ENCODE data around the gene ZNF385C.

The ZNF385C gene

GRCh38 chr17:42056635-42057034, 41.6 kb downstream of the ZNF385C start:
- intact Hi-C loops (cut with DNase I; ENCODE audit: low total_unique reads): no loop called here
- no peak for DNase-seq
- no peak for TF ChIP-seq CTCF (IDR thresholded peaks at IDR 0.05)

GRCh38 chr17:42055496-42055895, 42.8 kb downstream of the ZNF385C start:
- Histone ChIP-seq H3K27me3 (peaks cover 0 to 71% of the 10 kb centered on the region in 2 donors), H3K4me3 (no peak overlapping the region), H3K36me3 (no peaks in the 10 kb centered on the region), H3K4me1 (peaks cover 0 to 5% (median 2%) of the 10 kb centered on the region in 4 donors), H3K27ac (no peak overlapping the region), H3K9me3 (no peaks in the 10 kb centered on the region)
- intact Hi-C loops (cut with DNase I; ENCODE audit: low total_unique reads): no loop called here
- no peak for TF ChIP-seq CTCF (IDR thresholded peaks at IDR 0.05)
- DNase-seq: no peak

More at GRCh38 chr17:42056635-42057034, 41.6 kb downstream of the ZNF385C start:
- Histone ChIP-seq H3K27ac (no peak overlapping the region), H3K4me1 (no peaks in the 10 kb centered on the region), H3K9me3 (no peaks in the 10 kb centered on the region), H3K4me3 (no peak overlapping the region), H3K36me3 (no peaks in the 10 kb centered on the region), H3K27me3 (peaks cover 0 to 67% of the 10 kb centered on the region in 2 donors)

GRCh38 chr17:42055027-42055426, 43.2 kb downstream of the ZNF385C start:
- no peak for TF ChIP-seq CTCF (IDR thresholded peaks at IDR 0.05)
- Histone ChIP-seq H3K27me3 (peaks cover 0 to 69% of the 10 kb centered on the region in 2 donors), H3K9me3 (no peaks in the 10 kb centered on the region), H3K27ac (no peak overlapping the region), H3K4me3 (no peak overlapping the region), H3K4me1 (peaks cover 0 to 5% (median 4%) of the 10 kb centered on the region in 4 donors), H3K36me3 (no peaks in the 10 kb centered on the region)
- no peak for DNase-seq
- intact Hi-C loops (cut with DNase I; ENCODE audit: low total_unique reads): no loop called here

- no peak overlapping the region for H3K4me3 ChIP-seq
- TF ChIP-seq CTCF (IDR thresholded peaks at IDR 0.05): no peak
- peaks cover 0 to 7% (median 5%) of the 10 kb centered on the region in 4 donors for H3K4me1 ChIP-seq
- DNase-seq: no peak
- no peak overlapping the region for H3K27ac ChIP-seq
- H3K9me3 ChIP-seq: no peaks in the 10 kb centered on the region
- intact Hi-C loops (cut with DNase I; ENCODE audit: low total_unique reads): no loop called here
- H3K27me3 ChIP-seq: peaks cover 0 to 63% of the 10 kb centered on the region in 2 donors
- H3K36me3 ChIP-seq: no peaks in the 10 kb centered on the region
Measured at GRCh38 chr17:42053731-42054500, 44.4 kb downstream of the ZNF385C start.

GRCh38 chr17:42052346-42052877, 45.9 kb downstream of the ZNF385C start:
- Histone ChIP-seq H3K4me3 (no peak overlapping the region), H3K36me3 (no peaks in the 10 kb centered on the region), H3K9me3 (no peaks in the 10 kb centered on the region), H3K4me1 (peaks cover 0 to 7% (median 5%) of the 10 kb centered on the region in 4 donors), H3K27me3 (peaks cover 0 to 51% of the 10 kb centered on the region in 2 donors), H3K27ac (no peak overlapping the region)
- TF ChIP-seq CTCF (IDR thresholded peaks at IDR 0.05): no peak
- no peak for DNase-seq
- intact Hi-C loops (cut with DNase I; ENCODE audit: low total_unique reads): no loop called here
